Endothelial cell of umbilical vein (primary cell): ENCODE measurements around the gene SMARCC2. TPM values are rescaled to one million over a fixed set of nuclear protein-coding genes. Genes with fewer than 3 reads are reported as not detected.

Experiments used
- BruUV-seq: library from RNA; stranded (reverse); fragments of 400-500 nt; replicated peaks from 2 replicates; lab custom pipeline; 2021; lab: Mats Ljungman, UMichigan
- CTCF ChIA-PET: fragments of 300-600, 350-600 bp; sonication (Branson Sonifier 250); formaldehyde crosslinking; loops from one replicate; lab custom pipeline; 2021; ENCODE audit warnings: antibody characterized with exemption, inconsistent platforms; lab: Charles Lee
- POLR2A ChIA-PET: fragments of 300-600, 350-600 bp; sonication (Branson Sonifier 250); formaldehyde crosslinking; loops from one replicate; lab custom pipeline; 2021; ENCODE audit warnings: antibody characterized with exemption, inconsistent platforms; lab: Charles Lee
- DNase-seq: peaks from one replicate; pipeline ENCODE4 v3.0.0-alpha.2; 2011; ENCODE audit warnings: low read depth, low spot score
- FAIRE-seq: peaks from 2 replicates; lab custom pipeline; 2011; peaks lifted over from hg19 to GRCh38; lab: Jason Lieb, UNC
- H2AFZ ChIP-seq: 2 replicates; pipeline ENCODE4 v1.6.0; 2012; ENCODE audit warnings: low read depth, low read length, control low read depth, inconsistent platforms
- H3K27ac ChIP-seq: 2 replicates; pipeline ENCODE4 v1.5.1; 2011; ENCODE audit warnings: low read depth, mild to moderate bottlenecking, control low read depth, low read length, moderate library complexity; ENCODE audit not compliant: insufficient read depth
- H3K27me3 ChIP-seq, 2 experiments: 2 replicates each; pipeline versions ENCODE4 v1.6.0 to v1.6.1; 2011; ENCODE audit warnings: low read length in 2 of 2, mixed read lengths in 1 of 2; ENCODE audit not compliant: control insufficient read depth in 2 of 2, insufficient read depth in 2 of 2
- H3K36me3 ChIP-seq, 2 experiments: 2 replicates in 1 of 2; 3 replicates in 1 of 2; pipeline ENCODE4 v1.5.1; 2011; ENCODE audit warnings: low read length in 2 of 2, mild to moderate bottlenecking in 1 of 2, moderate library complexity in 1 of 2; ENCODE audit not compliant: control insufficient read depth in 2 of 2, insufficient read depth in 2 of 2; ENCODE audit errors: extremely low read depth in 1 of 2
- H3K4me1 ChIP-seq: 3 replicates; pipeline ENCODE4 v1.5.1; 2011; ENCODE audit warnings: mild to moderate bottlenecking, low read length; ENCODE audit not compliant: control insufficient read depth, insufficient read depth; ENCODE audit errors: extremely low read depth
- H3K4me2 ChIP-seq: 2 replicates; pipeline ENCODE4 v1.6.1; 2011; ENCODE audit warnings: low read length, control low read depth, mixed read lengths; ENCODE audit not compliant: insufficient read depth
- H3K4me3 ChIP-seq, 3 experiments: fragments of 200-600 bp in 1 of 3; sonication (generic), shearing (Covaris generic) in 1 of 3; replicated peaks in 1 of 3; 2 replicates each; pipeline ENCODE4 v1.5.1; 2011 to 2016; ENCODE audit warnings: control low read depth in 3 of 3, low read length in 3 of 3, mild to moderate bottlenecking in 2 of 3, inconsistent platforms in 1 of 3, low read depth in 1 of 3, moderate library complexity in 1 of 3; ENCODE audit not compliant: insufficient read depth in 1 of 3
- H3K79me2 ChIP-seq: 2 replicates; pipeline ENCODE4 v1.6.0; 2012; ENCODE audit warnings: low read length, inconsistent platforms; ENCODE audit not compliant: control insufficient read depth, insufficient read depth
- H3K9ac ChIP-seq: replicated peaks from 2 replicates; pipeline ENCODE3; 2011; ENCODE audit warnings: low read length, control low read depth; ENCODE audit not compliant: insufficient read depth; ENCODE audit errors: extremely low read depth
- H3K9me1 ChIP-seq: replicated peaks from 3 replicates; pipeline ENCODE4 v1.6.0; 2011; ENCODE audit warnings: mild to moderate bottlenecking, low read length; ENCODE audit not compliant: control insufficient read depth, insufficient read depth; ENCODE audit errors: extremely low read depth
- H3K9me3 ChIP-seq: replicated peaks from 2 replicates; pipeline ENCODE4 v1.5.1; 2012; ENCODE audit warnings: low read length, inconsistent platforms; ENCODE audit not compliant: control insufficient read depth, insufficient read depth
- H4K20me1 ChIP-seq: replicated peaks from 2 replicates; pipeline ENCODE3; 2011; ENCODE audit warnings: mild to moderate bottlenecking, low read length; ENCODE audit not compliant: control insufficient read depth, insufficient read depth; ENCODE audit errors: extremely low read depth
- EZH2 ChIP-seq: IDR thresholded peaks from 2 replicates; pipeline ENCODE4 v1.6.1; 2012; ENCODE audit warnings: borderline replicate concordance, low read depth, mild to moderate bottlenecking, moderate library complexity, low read length, inconsistent platforms; ENCODE audit not compliant: severe bottlenecking
- FOS ChIP-seq: IDR thresholded peaks from 2 replicates; pipeline ENCODE4 v1.6.1; 2011; ENCODE audit warnings: mild to moderate bottlenecking, low read length, moderate library complexity, borderline replicate concordance; ENCODE audit not compliant: insufficient read depth
- GATA2 ChIP-seq: IDR thresholded peaks from 2 replicates; pipeline ENCODE4 v1.7.0; 2011; ENCODE audit warnings: low read depth, mild to moderate bottlenecking, moderate library complexity, mixed read lengths, low read length; ENCODE audit not compliant: insufficient read length, insufficient read depth
- JUN ChIP-seq: IDR thresholded peaks from 2 replicates; pipeline ENCODE4 v1.6.1; 2011; ENCODE audit warnings: borderline replicate concordance, low read depth; ENCODE audit not compliant: insufficient read length, insufficient read depth
- MYC ChIP-seq: IDR thresholded peaks from one replicate; pipeline ENCODE4 v1.6.1; 2011; ENCODE audit warnings: mild to moderate bottlenecking, low read depth, low read length
- POLR2A ChIP-seq: IDR thresholded peaks from 2 replicates; pipeline ENCODE4 v1.6.1; 2012; ENCODE audit warnings: low read depth, mild to moderate bottlenecking, control low read depth, low read length
- POLR2AphosphoS5 ChIP-seq: IDR thresholded peaks from 2 replicates; pipeline ENCODE4 v1.6.1; 2012; ENCODE audit warnings: low read depth, mild to moderate bottlenecking, control low read depth, low read length, moderate library complexity; ENCODE audit not compliant: insufficient read depth
- dilution Hi-C: fragments of 300-500 bp; cut with MboI; formaldehyde crosslinking; loops from one replicate; pipeline ENCODE4 v1.15.0; 2019; ENCODE audit warnings: low sequenced_read_pairs; ENCODE audit not compliant: extremely low pct_ligation_motif_present
- intact Hi-C: fragments of 100-400 bp; cut with micrococcal nuclease; formaldehyde crosslinking; loops from one replicate; pipeline ENCODE4 v1.10.0; 2022
- polyA plus RNA-seq, 4 experiments: library from polyadenylated mRNA; depleted of rRNA in 3 of 4; stranded (reverse) in 3 of 4; unstranded in 1 of 4; fragments of >200 nt; gene quantifications; 2 replicates each; pipeline versions ENCODE4 v1.2.1 to v1.2.3, GENCODE V29; 2011 to 2012; ENCODE audit warnings: missing spikeins in 1 of 4
- total RNA-seq: library from RNA; stranded (reverse); gene quantifications from 2 replicates; pipeline ENCODE4 v1.2.3, GENCODE V29; 2021
- TF ChIP-seq, protein P1 (sequence below): IDR thresholded peaks from 2 replicates; pipeline ENCODE4 v1.6.1; 2011; ENCODE audit not compliant: insufficient read depth, insufficient read length
- TF ChIP-seq, protein P2 (sequence below), 2 donors: IDR thresholded peaks; 1 replicate in 1 of 2; 2 replicates in 1 of 2; pipeline ENCODE4 v1.5.1; 2011; ENCODE audit warnings: low read length in 2 of 2, mild to moderate bottlenecking in 2 of 2, moderate library complexity in 2 of 2, control low read depth in 1 of 2, inconsistent platforms in 1 of 2, low read depth in 1 of 2; ENCODE audit not compliant: insufficient read depth in 1 of 2; ENCODE audit errors: extremely low read depth in 1 of 2

The SMARCC2 gene
- total and polyA plus RNA-seq, 2 donors (not counting 3 experiments of a cell fraction or from before 2014, with no cell fraction given) = 51.9 to 121 TPM

DNA sequence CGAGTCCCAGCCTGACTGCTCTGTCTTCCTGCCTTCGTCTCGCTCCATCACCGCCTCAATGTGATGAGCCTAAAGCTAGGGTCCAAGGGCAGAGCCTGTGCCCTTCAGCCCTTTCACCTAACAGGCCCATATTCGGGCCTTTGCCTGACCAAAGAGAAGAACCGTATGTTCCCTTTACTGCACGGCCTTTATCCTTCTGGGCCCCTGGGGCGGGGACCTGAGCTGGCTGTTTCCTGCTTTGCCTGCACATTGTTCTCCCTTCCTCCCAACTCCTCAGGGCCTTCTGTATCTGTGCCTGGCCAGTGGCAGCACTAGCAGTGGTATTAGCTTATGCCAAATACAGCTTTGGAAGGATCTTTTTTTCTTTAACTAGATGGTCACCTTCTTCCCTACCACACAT is 45.4 kb downstream of the SMARCC2 start:
- peaks cover 29% of the 10 kb centered on the region for H3K4me1 ChIP-seq
- H3K27me3 ChIP-seq = no peaks in the 10 kb centered on the region
- intact Hi-C loops (loop anchor here (1.0 kb wide), 1 partner anchor 13 kb away; no protein-coding TSS in a partner anchor), dilution Hi-C loops (no loop called here)
- no peaks in the 10 kb centered on the region for H3K79me2 ChIP-seq
- no TSS peak for BruUV-seq
- DNase-seq (peak; percentile 66), FAIRE-seq (peak; percentile 86)
- ChIA-PET POLR2A (interaction anchor here (1.5 to 2.2 kb wide), 3 partner anchors 15 to 18 kb away, joined by 7 to 15 read pairs (median 13); partner anchors contain the start of genes ESYT1 and MYL6), CTCF (interaction anchor here (0.9 to 5.3 kb wide), 6 partner anchors 8 to 46 kb away, joined by 3 to 30 read pairs (median 4); partner anchors contain the start of genes ESYT1, MYL6, MYL6B and SMARCC2)
- H3K27ac ChIP-seq = peak overlapping the region; percentile 27
- H3K9me3 ChIP-seq = no peaks in the 10 kb centered on the region
- no peak overlapping the region for H3K9ac ChIP-seq
- TF ChIP-seq GATA2 (no peak), MYC (no peak), EZH2 (no peak), POLR2AphosphoS5 (no peak), FOS (no peak), JUN (no peak), POLR2A (no peak)
- TF ChIP-seq, protein P1, sequence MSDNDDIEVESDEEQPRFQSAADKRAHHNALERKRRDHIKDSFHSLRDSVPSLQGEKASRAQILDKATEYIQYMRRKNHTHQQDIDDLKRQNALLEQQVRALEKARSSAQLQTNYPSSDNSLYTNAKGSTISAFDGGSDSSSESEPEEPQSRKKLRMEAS = no peak
- TF ChIP-seq, protein P2, sequence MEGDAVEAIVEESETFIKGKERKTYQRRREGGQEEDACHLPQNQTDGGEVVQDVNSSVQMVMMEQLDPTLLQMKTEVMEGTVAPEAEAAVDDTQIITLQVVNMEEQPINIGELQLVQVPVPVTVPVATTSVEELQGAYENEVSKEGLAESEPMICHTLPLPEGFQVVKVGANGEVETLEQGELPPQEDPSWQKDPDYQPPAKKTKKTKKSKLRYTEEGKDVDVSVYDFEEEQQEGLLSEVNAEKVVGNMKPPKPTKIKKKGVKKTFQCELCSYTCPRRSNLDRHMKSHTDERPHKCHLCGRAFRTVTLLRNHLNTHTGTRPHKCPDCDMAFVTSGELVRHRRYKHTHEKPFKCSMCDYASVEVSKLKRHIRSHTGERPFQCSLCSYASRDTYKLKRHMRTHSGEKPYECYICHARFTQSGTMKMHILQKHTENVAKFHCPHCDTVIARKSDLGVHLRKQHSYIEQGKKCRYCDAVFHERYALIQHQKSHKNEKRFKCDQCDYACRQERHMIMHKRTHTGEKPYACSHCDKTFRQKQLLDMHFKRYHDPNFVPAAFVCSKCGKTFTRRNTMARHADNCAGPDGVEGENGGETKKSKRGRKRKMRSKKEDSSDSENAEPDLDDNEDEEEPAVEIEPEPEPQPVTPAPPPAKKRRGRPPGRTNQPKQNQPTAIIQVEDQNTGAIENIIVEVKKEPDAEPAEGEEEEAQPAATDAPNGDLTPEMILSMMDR (IDR thresholded peaks at IDR 0.05; ENCODE audit: extremely low read depth in 1 of 2, insufficient read depth in 1 of 2, low read depth in 1 of 2, low read length in 2 of 2) = no peak
- H3K36me3 ChIP-seq = peaks cover 12 to 26% of the 10 kb centered on the region in 2 experiments
- H4K20me1 ChIP-seq = no peaks in the 10 kb centered on the region
- peak overlapping the region; percentile 53 for H2AFZ ChIP-seq
- no peaks in the 10 kb centered on the region for H3K9me1 ChIP-seq
- H3K4me2 ChIP-seq = peak overlapping the region; percentile 3
- no peak overlapping the region for H3K4me3 ChIP-seq
